Daoy (cell line): ENCODE measurements around the gene MORN1. TPM values are rescaled to one million over a fixed set of nuclear protein-coding genes. Genes with fewer than 3 reads are reported as not detected.
A peak's percentile ranks its signal among the peaks of the same experiment; 100 is the strongest.

ENCODE experiments used
- DNase-seq: peaks from one replicate; pipeline ENCODE4 v3.0.0-alpha.2; 2015; ENCODE audit warnings: low read depth
- total RNA-seq: library from RNA; depleted of rRNA; stranded (reverse); fragments of >200 nt; shearing (Covaris generic); gene quantifications from 2 replicates; pipeline ENCODE4 v1.2.3, GENCODE V29; 2014

MORN1 gene
- total RNA-seq, 1 experiment from 2014 or later = 15.1 TPM

GRCh38 chr1:2292725-2293450 is 98.5 kb downstream of the MORN1 start:
- DNase-seq = no peak

- no peak for DNase-seq
Observed at GRCh38 chr1:2291577-2291976, 99.8 kb downstream of the MORN1 start.

GRCh38 chr1:2290595-2291510 is 100.5 kb downstream of the MORN1 start:
- DNase-seq = peak; percentile 97

- peak; percentile 37 for DNase-seq
Observed at GRCh38 chr1:2290171-2290578, 101.2 kb downstream of the MORN1 start.

GRCh38 chr1:2289607-2290006 is 101.7 kb downstream of the MORN1 start:
- no peak for DNase-seq

- no peak for DNase-seq
Observed at GRCh38 chr1:2288816-2289536, 102.4 kb downstream of the MORN1 start.

GRCh38 chr1:2288311-2288710 is 103.0 kb downstream of the MORN1 start:
- DNase-seq = no peak

GRCh38 chr1:2287649-2288048 is 103.7 kb downstream of the MORN1 start:
- no peak for DNase-seq

GRCh38 chr1:2286923-2287322 is 104.4 kb downstream of the MORN1 start:
- no peak for DNase-seq

- DNase-seq = no peak
Observed at GRCh38 chr1:2284932-2285331, 106.4 kb downstream of the MORN1 start.

- no peak for DNase-seq
Observed at GRCh38 chr1:2283991-2284895, 107.1 kb downstream of the MORN1 start.

- DNase-seq = no peak
Observed at GRCh38 chr1:2283371-2283990, 107.9 kb downstream of the MORN1 start.

- DNase-seq = no peak
Observed at GRCh38 chr1:2282556-2283270, 108.6 kb downstream of the MORN1 start.

GRCh38 chr1:2279817-2280216 is 111.5 kb downstream of the MORN1 start:
- DNase-seq = no peak

- DNase-seq = peak; percentile 37
Observed at GRCh38 chr1:2279210-2279639, 112.1 kb downstream of the MORN1 start.

GRCh38 chr1:2278591-2279209 is 112.7 kb downstream of the MORN1 start:
- DNase-seq = no peak

- DNase-seq = no peak
Observed at GRCh38 chr1:2277741-2278488, 113.4 kb downstream of the MORN1 start.

GRCh38 chr1:2276803-2277580 is 114.4 kb downstream of the MORN1 start:
- DNase-seq = no peak
